DMS53 treated with DMSO at 0.1 percent for 48 hours (cell line): Measurements from ENCODE around the gene SYNDIG1L.
"Not testable (repeated sequence)": the region's sequence is repeated elsewhere in the genome, so short reads cannot be mapped to it uniquely, and the experiment has no call there.

ENCODE experiments used
- DNase-seq: peaks from one replicate; lab custom pipeline; 2025; ENCODE audit not compliant: unreplicated experiment; lab: John Stamatoyannopoulos, UW

The SYNDIG1L gene

DNA sequence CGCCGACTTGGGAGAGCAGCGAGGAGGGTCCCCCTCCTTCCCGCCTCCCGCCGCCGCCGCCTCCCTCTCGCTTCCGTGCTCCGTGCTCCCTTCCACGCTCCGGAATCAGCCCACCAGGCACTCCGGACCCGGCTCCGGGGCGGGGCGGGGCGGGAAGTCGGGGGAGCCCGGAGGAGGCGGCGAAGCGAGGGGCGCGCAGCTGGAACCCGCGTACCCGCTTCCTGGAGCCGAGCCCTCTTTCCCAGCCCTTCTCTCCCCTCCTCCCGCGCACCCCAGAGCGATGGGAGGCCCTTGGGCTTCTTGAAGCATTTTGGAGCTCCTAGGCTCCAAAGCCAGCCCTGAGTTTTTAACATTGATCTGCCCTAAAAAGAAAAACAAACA, at the start of gene SYNDIG1L:
SYNDIG1L (minus strand) TSS at position 9 of the 381 bp plus-strand sequence. CDS start 16,466 bp downstream, outside the sequence.
- no peak for DNase-seq

DNA sequence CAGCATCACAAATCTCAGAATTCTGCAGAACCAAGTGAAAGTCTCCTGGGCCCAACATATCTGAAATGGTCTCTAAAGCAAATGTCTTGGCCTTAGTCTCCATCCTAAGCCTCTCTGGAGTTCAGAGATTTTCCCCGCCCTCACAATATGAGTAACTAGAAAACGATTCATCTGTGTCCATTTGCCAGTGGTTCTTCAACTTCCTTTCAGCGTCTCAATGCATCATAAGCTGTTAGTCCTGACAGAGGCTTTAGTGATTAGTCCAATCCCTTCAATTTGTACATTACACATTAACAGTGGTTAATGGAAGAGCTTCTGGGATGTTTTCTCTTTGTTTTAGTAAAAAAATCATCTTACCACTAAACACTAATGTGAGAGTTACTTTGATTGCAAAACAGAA, 49.7 kb upstream of the SYNDIG1L start:
- DNase-seq = no peak

DNA sequence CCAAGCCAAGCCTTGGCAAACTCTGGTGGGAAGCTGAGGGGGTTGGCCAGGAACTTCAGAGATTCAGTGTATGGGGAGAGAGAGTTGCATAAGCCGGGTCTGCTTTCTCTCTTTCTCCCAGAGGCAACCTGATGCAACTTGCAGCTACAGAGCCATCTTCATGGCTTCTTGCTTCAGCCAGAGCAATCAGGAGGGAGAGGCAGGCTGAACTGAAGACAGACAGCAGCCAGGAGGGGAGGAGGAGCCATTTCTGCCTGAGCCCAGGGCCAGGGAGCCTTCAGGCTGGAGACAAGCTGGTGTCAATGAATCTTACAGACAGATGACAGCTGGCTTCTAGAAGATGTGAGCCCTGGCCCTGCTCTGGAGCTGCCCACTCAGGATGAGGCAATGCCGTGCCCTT, 48.4 kb upstream of the SYNDIG1L start:
- DNase-seq = no peak

DNA sequence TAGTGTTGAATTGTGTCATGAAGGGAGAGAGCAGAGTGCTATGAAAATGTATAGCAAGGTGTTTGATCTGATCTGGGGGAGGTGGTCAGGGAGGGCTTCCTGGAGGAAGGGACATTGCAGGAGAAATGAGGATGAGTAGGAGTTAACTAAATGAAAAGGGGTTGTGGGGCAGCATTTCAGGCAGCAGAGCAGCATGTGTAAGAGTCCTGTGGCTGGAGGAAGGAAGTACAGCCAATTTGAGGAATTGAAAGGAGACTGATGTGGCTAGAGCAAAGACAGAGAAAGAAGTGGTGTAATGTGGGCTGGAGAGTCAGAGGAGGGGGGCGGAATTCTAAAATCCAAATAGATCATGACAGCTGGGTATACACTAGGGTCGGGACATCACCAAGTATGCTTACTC, 46.6 kb upstream of the SYNDIG1L start:
- DNase-seq = no peak

DNA sequence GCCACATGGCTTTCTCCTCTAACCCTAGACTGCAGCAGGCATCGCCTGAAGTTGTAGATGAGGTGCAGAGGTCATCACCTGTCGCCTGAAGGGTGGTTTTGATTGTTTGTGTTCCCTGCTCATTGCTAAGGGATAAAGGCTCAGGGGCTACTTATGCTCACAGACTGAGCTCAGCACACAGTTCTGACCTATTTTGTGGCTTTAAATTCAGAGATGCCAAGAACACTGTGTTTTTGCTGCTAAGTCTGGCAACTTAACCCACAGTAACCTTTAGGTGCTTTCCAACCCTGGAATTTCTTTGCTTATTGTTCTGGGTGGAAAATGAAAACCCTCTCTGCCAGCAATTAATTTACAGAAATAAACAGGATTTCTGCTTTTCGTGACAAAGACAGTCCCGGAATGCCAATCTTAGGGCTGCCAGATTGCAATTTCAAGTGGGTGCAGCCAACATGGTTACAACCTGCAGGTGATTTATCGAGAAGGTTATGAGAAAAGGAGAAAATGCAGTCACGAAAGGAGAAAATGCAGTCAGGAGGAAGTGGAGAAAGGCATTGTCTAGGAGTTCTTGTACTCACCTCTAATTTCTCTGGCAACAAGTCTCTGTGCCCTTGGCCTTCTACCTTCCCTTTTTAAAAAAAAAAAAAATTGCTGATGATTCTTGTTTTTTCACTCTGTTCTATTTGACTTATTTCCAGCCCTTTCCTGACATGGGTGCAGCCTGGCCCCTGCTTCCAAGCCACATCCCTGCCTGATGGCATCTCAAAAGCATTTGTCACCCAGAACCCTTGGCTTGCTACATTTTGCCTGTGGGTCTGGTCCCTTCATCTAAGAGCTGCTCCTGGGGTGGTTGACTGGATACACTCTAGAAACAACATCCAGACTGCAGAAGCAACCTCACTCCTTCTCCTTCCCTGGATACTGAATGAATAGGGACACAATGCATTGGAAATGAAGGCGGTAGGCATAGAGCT, 43.8 kb upstream of the SYNDIG1L start:
- DNase-seq = no peak

DNA sequence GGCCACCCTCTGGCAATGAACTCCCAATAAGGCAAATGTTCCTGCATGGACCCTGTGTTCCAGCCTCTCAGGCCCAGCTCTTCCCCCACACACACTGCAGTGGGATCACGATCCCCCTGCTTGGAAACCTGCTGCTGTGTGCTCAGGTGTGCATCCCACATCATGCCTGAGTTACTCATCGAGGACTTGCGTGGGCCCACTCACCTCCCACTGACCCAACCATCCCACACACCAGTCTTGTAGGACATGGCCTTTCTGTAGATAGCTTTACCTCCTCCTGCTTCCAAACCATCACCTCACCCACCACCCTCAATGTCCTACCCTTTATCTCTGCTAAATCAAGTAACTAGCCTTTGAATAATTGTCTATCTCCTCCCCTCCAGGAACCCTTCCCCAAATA, 42.5 kb upstream of the SYNDIG1L start:
- DNase-seq = no peak

DNA sequence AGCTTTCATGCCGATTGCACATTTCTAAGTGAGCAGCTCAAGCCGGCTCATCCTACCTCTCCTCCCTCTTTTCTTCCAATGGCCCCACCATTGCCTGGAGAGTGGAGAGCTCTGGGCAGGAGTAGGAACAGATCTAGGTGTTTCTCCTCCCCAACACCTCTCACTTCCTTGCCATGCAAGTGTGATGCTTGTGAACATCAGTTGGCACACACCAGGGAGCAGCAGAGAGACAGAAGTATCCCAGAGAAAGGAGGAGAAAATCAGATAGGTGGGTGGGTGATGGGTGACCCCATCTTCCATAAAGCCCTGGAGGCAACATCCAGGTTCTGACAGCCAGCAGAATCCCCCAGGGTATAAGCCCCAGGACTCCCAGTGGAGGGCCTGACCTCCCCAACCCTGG, 39.3 kb upstream of the SYNDIG1L start:
- no peak for DNase-seq

DNA sequence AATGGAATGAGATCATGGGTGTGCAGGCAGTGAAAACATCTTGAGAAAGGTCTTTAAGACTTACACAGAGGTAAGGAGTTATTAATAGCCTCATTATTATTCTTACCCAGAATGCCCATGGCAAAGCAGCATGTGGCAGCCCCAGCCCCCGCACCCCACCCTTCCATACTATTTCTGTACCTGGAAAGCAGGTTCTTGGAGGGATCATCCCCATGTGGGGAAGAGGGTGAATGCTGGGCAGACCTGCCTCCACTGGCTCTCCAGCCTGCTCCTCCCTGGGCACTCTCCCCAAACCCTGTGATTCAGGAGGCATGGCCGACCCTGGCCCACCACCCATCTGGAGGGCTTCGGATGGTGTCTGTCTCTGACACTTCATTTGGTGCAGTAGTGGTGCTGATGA, 38.8 kb upstream of the SYNDIG1L start:
- no peak for DNase-seq

DNA sequence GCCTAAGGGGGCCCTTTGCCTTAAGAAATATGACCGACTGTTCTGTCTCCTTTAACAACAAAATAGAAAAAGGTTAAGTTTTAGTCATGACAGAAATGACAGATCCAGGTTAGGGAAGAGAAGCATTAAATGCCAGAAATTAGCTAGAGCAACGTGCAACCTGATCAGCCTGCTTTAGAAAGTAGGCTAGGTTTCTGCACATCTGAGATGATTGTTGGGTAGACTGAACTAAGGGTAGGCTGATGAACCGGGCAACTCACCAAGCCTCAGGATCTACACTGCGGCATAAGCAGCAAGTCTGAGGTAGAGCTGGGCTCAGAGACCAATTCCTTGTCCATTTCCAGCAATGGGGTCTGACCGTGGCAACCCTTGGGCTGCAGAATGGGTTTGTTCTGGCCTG, 37.7 kb upstream of the SYNDIG1L start:
- DNase-seq = no peak

DNA sequence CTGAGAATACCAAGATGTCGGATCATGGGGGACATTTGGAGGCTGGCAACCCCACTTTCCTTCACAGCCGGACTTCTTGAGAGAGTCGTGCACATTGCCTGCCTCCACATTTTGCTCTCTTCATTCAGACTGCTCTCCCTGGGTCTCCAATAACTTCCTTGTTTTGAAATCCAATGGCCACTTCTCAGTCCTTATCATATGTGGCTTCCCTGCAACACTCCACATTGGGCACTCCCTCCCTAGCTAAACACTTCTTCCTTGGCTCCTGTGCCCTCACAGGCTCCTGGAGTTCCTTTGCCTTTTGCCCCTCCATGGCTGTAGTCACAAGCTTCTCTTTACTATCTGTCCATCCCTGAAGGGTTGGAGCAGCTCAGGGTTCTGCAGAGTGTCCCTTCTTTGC, 37.0 kb upstream of the SYNDIG1L start:
- no peak for DNase-seq

DNA sequence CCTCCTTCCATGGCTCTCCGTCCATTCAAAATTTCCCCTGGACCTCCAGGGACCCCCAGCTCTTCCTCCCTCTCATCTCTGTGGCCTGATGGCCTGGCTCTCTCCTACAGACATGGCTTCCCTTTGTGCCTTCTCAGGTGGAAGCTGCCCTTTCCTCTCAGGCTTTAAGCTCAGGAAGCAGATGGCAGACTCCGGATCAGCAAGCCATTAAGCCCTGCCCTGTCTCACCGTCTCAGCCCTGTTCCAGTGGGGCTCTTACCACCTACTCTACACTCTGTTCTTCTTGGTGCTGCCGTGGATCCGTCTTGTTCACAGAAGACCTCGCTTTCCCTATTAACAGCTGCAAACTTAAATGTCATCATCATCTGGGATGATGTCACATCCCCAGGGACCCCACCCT, 34.0 kb upstream of the SYNDIG1L start:
- no peak for DNase-seq

DNA sequence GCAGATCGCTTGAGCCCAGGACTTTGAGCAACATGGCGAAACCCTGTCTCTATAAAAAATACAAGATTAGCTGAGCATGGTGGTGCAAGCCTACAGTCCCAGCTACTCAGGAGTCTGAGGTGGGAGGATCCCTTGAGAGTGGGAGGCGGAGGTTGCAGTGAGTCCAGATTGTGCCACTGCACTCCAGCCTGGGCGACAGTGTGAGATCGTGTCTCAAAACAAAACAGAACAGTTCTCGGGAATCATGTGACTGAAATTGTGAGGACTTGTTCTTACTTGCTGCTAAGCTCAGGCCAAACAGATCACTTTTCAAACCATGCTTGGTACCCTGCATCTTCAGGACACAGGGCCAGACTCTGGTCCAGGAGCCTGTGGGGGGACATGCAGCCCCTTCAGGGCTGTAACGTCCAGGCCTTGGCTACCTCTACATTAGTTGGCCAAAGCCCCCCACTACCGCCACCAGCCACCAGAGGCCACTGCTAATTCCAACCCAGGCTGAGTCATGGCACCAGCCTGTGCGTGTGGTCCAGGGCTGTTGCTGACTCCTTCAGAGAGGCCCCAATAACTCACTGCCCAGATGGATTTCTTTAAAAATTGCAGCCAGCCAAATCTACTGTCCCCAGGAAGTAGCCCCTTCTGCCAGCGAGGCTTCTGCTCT, 33.4 kb upstream of the SYNDIG1L start:
- no peak for DNase-seq

DNA sequence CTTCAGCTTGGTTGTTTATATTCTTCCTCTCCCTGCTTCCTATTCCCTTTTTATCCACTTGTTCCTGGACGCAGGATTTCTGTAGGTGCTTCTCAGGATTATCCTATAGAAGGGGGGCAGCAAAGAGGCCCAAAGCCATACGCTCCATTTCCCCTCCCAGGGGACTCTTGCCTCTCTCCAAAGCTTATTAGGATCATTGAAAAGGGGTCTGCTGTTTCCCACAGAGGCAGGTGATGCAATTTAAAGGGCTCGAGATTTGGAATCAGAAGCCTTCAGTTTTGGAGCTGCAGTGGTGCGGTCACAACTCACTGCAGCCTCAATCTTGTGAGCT, 31.5 kb upstream of the SYNDIG1L start:
- no peak for DNase-seq

DNA sequence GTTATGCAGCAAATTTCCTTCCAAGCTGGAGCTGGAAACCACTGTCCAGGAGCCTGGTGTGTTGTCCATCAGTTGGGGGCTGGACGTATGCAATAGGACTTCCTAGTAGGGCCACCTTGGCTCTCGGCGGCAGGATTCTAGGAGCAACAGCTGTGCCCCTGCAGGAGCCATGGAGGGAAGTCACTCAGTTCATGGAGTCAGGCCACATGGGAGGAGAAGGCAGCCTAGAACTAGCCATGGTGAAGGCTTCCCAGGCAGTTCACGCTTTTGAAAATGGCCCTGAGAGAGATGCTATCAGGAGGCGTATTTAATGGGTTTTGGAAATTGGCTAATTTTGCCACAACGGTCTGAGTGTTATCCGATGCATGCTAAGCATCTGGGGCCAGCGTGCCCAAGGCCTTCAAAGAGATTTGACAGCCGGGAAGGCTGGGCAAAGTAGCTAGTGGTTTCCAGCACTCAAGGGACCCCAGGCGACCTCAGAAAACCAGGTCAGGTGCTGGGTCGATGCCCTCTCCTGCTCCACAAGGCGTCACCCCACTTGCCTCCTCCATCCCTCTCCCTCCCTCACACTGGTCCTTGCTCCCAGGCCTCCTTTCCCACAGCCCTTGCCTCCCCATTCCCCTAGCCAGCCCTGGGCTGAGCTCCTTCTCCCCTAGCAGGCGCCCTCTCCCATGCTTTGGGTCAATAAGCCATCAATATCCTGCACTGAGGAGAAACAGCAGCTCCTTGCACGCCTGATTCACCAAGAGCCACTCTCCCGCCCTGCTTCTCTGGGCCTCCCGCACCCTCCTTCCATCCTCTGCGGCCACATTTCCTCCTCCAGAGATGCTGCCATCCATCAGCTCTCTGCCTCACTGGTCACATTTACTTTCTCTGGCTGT, 30.9 kb upstream of the SYNDIG1L start:
- no peak for DNase-seq

DNA sequence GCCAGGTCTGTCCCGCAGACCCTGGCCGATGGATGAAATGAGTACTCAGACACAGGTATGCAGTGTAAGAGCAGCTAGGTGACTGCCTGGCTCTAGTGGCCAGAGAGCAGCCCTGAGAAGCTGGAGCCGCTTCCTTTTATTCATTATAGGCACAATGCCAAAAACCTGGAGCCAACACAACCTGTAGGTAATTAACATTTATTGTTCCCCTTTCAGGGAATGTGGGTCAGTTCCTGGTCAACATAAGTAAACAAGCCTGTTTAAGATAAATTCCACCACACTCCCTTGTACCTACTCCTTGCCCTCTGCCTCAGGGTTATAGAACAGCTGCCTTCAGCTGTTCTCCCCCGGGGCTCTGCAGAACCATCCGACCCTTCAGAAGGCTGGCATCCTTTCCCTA, 28.4 kb upstream of the SYNDIG1L start:
- not testable (repeated sequence) for DNase-seq

DNA sequence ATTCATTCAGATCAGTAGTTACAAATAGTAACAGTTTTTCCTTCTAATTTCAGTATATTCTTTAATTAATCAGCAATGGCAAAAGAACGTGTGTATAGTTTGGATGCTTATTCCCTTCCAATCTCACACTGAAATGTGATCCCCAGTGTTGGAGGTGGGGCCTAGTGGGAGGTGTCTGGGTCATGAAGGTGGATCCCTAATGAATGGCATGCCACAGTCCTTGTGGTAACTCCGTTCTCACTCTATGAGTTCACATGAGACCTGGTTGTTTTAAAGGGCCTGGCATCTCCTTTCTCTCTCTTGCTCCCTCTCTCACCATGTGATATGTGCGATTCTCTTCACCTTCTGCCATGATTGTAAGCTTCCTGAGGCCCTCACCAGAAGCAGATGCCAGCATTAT, 18.9 kb upstream of the SYNDIG1L start:
- DNase-seq = no peak

DNA sequence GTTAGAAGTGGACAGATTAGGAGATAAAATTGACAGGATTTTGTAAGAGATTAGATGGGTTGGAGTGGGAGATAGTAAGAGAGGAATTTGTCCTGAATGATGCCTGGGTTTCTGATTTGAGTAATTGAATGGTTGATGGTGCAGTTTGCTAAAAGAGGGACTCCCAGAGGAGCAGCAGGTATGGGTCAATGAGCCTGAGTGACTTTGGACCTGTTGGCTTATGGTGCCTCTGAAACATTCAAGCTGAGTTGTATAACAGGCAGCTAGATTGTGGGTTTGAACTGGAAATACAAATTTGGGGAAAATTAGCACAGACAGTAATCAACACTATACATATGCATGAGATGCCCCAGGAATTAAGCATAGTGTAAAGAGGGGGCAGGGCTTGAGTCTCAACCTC, 16.7 kb upstream of the SYNDIG1L start:
- no peak for DNase-seq

DNA sequence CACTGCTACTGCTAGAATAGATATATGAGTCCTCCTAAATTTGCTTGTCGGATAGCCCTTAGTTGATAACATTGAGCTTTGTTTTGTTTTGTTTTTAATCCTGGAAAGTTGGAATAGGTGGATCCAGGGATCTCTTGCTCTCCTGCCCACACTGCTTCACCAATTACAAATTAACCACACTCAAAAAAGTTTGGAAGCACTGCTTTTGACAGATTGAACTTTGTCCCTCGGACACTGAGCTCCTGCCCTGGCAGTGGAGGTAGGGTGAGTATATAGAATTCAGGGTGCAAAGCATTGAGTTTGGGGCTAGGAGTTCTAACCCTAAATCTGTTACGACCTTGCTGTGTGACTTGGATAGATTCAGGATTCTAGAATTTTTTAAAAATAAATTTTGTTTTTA, 15.1 kb upstream of the SYNDIG1L start:
- no peak for DNase-seq

DNA sequence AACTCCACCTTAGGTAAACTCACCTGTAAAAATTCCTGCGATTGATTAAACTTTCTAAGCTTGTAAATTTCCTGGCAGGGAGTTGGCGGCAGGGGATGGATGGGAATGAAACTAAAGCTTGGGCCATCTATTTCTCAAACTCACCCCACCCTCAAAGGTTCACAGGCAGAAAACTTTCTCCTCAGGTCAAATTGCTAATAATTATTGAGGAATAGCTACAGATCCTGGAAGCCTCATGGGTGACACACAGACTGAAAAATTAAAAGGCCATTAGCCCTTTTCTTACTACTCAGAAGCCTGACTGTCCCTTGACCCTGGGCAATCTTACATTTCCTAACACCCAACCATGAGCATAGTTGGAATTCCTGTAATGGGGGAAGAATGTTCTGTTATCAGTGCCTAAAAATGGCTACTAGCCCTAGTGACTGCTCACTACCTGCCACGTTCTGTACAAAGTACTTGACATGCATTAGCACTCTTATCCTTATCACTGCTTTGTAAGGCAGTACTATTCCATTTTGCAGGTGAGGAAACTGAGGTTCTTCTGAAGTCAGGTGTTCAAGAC, 12.4 kb upstream of the SYNDIG1L start:
- DNase-seq = no peak

DNA sequence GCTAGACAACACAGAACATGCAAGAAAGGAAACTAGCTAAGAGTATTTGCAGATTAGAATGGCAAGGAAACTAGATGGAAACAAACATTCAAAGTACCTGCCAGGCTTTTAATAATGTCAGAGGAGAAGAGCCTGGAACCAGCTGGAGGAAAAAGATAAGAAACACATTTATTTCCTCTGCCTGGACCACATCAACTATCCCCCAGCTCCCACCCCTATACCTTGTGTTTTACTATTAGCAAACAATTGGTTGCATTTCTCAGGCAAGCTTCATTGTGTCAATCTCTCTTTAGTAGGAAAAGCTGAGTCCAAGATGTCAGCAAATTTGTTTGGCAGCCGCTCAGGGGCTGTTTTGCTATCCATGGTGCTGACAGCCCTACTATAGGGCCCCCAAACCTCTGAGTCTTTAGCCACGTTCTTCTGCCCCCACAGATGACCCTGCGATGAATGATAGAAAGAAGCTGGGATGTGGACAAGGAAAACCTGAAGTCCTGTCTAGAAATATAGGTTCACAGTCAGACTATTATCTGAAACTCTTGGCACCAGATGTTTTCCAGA, 11.6 kb upstream of the SYNDIG1L start:
- no peak for DNase-seq

DNA sequence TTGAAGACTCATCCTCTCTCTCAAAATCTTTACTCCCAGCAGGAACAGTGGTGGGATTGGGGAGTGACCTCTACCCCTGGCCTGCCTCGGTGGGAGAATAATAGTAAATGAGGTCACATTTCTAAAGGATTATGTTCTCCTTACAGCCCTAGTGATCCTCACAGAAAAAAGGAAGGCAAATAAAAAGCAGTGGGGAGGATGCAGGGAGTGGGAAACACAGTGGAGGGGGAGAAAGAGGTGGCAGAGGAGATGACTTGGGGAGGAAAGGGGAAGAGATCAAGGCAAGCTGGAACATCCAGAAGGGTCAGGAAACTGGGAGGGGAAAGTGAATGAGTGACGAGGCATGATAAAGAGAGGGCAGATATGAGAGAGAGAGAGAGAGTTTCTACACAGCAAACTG, 8.3 kb upstream of the SYNDIG1L start:
- DNase-seq = no peak
